ENCODE results near the gene TECTB. TPM values are rescaled to one million over a fixed set of nuclear protein-coding genes. Genes with fewer than 3 reads are reported as not detected.

Gene TECTB
- total and polyA plus RNA-seq, 9 of the 15 experiments (the other 6 are each of a cell fraction or from before 2014, with no cell fraction given), result not detected

DNA sequence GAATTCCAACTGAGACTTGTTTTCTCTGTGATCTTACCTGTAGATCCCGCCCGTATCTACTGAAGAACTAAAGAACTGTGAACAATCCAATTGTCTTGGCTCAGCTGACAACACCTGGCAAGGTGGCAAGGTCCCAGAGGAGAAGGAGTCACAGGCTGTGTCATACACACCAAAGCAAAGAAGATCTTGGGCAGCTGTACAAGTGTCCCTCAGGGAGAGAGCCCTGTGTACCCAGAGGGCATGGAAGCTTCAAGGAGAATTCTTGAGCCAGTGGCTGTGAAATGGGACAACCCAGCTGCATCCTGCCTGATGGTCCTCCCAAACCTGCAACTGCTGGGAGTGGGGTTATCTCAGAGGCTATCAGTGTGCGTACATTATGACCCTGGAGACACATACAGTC, 46.7 kb upstream of the TECTB start:
- H3K27me3 ChIP-seq (ENCODE audit: control insufficient read depth in 2 of 2, insufficient read depth in 2 of 2, low read length in 2 of 2), result peaks cover 0 to 9% of the 10 kb centered on the region in 2 experiments; a peak in 2 of 5 replicates
- H4K20me1 ChIP-seq (replicated peaks; ENCODE audit: control insufficient read depth, insufficient read depth, low read length), result no peaks in the 10 kb centered on the region
- WGBS (ENCODE audit: insufficient coverage, low coverage, missing lambda C conversion rate), result 0% methylated on average over 3 of the region's 3 CpGs
- no peak for TF ChIP-seq SAFB (IDR thresholded peaks at IDR 0.05; ENCODE audit: borderline replicate concordance, low read depth, low read length)
- ATAC-seq, result no peak
- DNase-seq (ENCODE audit: extremely low read depth in 1 of 4, low spot score in 3 of 4), result no peak
- H3K27ac ChIP-seq (ENCODE audit: extremely low read depth, low read depth, low read length), result no peak overlapping the region
- no peak overlapping the region for H3K4me2 ChIP-seq (ENCODE audit: insufficient read depth, low read length)
- H3K36me3 ChIP-seq (ENCODE audit: control insufficient read depth, insufficient read depth, low read length), result no peaks in the 10 kb centered on the region
- ChIA-PET POLR2A (no interaction called here), CTCF (ENCODE audit: low intra/inter-chr PET ratio) (no interaction called here)
- FAIRE-seq, result no peak
- intact Hi-C loops (cut with micrococcal nuclease) (no loop called here), in situ Hi-C loops (cut with MboI) (no loop called here)
- BruUV-seq (replicated peaks), result no TSS peak
- no peaks in the 10 kb centered on the region for H3K4me1 ChIP-seq (replicated peaks in 1 of 2; ENCODE audit: control insufficient read depth in 2 of 2, insufficient read depth in 2 of 2, low read length in 2 of 2)
- H3K4me3 ChIP-seq, result no peak overlapping the region
- no peaks in the 10 kb centered on the region for H3K9me1 ChIP-seq (ENCODE audit: control insufficient read depth, insufficient read depth, low read length)
- H3K79me2 ChIP-seq (ENCODE audit: control insufficient read depth, insufficient read depth, low read length), result no peaks in the 10 kb centered on the region
- no peak overlapping the region for H2AFZ ChIP-seq (ENCODE audit: low read depth, low read length)
- no peak overlapping the region for H3K9ac ChIP-seq (ENCODE audit: insufficient read depth in 1 of 2, low read depth in 2 of 2, low read length in 2 of 2)
- H3K9me3 ChIP-seq (replicated peaks; ENCODE audit: control insufficient read depth, insufficient read depth, low read depth, low read length), result no peaks in the 10 kb centered on the region

DNA sequence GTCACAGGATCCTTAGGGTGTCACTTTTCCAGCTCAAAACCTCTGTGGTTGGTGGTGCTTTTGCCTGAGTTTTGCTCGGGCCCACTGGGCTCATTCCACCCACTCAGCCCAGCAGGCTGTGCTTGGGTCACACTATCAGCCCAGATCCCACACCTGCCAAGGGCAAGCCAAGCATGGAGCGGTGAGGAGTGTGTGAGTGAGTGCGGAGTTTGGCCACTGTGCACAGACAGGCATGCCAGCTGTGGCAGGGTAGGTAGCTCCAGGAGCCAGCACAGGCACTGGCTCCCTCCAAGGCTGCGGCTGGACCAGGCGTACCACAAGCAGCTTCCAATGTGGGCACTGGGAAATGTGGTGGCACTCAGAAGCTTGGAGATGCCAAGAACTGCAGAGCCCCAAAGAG, 43.9 kb upstream of the TECTB start:
- Histone ChIP-seq H3K9me3 (replicated peaks; ENCODE audit: control insufficient read depth, insufficient read depth, low read depth, low read length) (no peaks in the 10 kb centered on the region), H3K27ac (ENCODE audit: extremely low read depth, low read depth, low read length) (no peak overlapping the region), H3K4me1 (replicated peaks in 1 of 2; ENCODE audit: control insufficient read depth in 2 of 2, insufficient read depth in 2 of 2, low read length in 2 of 2) (no peaks in the 10 kb centered on the region), H3K36me3 (ENCODE audit: control insufficient read depth, insufficient read depth, low read length) (no peaks in the 10 kb centered on the region), H3K4me3 (no peak overlapping the region), H3K27me3 (ENCODE audit: control insufficient read depth in 2 of 2, insufficient read depth in 2 of 2, low read length in 2 of 2) (no peaks in the 10 kb centered on the region; a peak in 1 of 5 replicates), H3K79me2 (ENCODE audit: control insufficient read depth, insufficient read depth, low read length) (no peaks in the 10 kb centered on the region), H4K20me1 (replicated peaks; ENCODE audit: control insufficient read depth, insufficient read depth, low read length) (no peaks in the 10 kb centered on the region), H3K9me1 (ENCODE audit: control insufficient read depth, insufficient read depth, low read length) (no peaks in the 10 kb centered on the region), H2AFZ (ENCODE audit: low read depth, low read length) (no peak overlapping the region), H3K4me2 (ENCODE audit: insufficient read depth, low read length) (no peak overlapping the region), H3K9ac (ENCODE audit: insufficient read depth in 1 of 2, low read depth in 2 of 2, low read length in 2 of 2) (no peak overlapping the region)
- intact Hi-C loops (cut with micrococcal nuclease), result no loop called here
- no peak for FAIRE-seq
- ATAC-seq, result no peak
- in situ Hi-C loops (cut with MboI), result no loop called here
- no peak for DNase-seq (ENCODE audit: extremely low read depth in 1 of 4, low spot score in 3 of 4)
- no TSS peak for BruUV-seq (replicated peaks)
- POLR2A ChIA-PET, result no interaction called here
- CTCF ChIA-PET (ENCODE audit: low intra/inter-chr PET ratio), result no interaction called here
- WGBS (ENCODE audit: insufficient coverage, low coverage, missing lambda C conversion rate), result 0% methylated on average over 1 of the region's 5 CpGs
- TF ChIP-seq, protein P1, sequence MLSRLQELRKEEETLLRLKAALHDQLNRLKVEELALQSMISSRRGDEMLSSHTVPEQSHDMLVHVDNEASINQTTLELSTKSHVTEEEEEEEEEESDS (CRISPR knock-in tag; IDR thresholded peaks at IDR 0.05), result no peak
- TF ChIP-seq MCM3 (IDR thresholded peaks at IDR 0.05) (no peak), POLR2H (tag; IDR thresholded peaks at IDR 0.05; ENCODE audit: low read depth) (no peak), MYC (IDR thresholded peaks at IDR 0.05; ENCODE audit: low read depth, low read length) (no peak), MYC (CRISPR knock-in tag; IDR thresholded peaks at IDR 0.05; ENCODE audit: borderline replicate concordance, low read depth) (no peak), ETV1 (tag; conservative IDR thresholded peaks at IDR 0.05; ENCODE audit: low read depth) (no peak)
